GM23248 (cell line): ENCODE measurements around the gene STON2.

Source experiments
- EZH2 ChIP-seq: fragments of 200-600 bp; sonication (generic); IDR thresholded peaks from 2 replicates; pipeline ENCODE4 v1.6.1; 2018; ENCODE audit warnings: antibody characterized with exemption, mild to moderate bottlenecking; ENCODE audit not compliant: insufficient read depth, poor library complexity, severe bottlenecking
- EZH2phosphoT487 ChIP-seq: fragments of 200-600 bp; sonication (generic); IDR thresholded peaks from 2 replicates; pipeline ENCODE4 v1.6.1; 2018; ENCODE audit warnings: antibody characterized with exemption, moderate library complexity, mild to moderate bottlenecking, low read depth; ENCODE audit not compliant: insufficient read depth

- TF ChIP-seq EZH2 (no peak), EZH2phosphoT487 (no peak)
Observed at GRCh38 chr14:81427348-81428058, 27.4 kb upstream of the STON2 start.
